GM21381 (cell line): ENCODE results near the gene GNAL.

Source experiments
- ATAC-seq: cut with Tn5 transposase; IDR thresholded peaks from one replicate; pipeline ENCODE4 v1.9.1; 2021; ENCODE audit warnings: mild to moderate bottlenecking, moderate library complexity; ENCODE audit not compliant: unreplicated experiment

Gene GNAL

DNA sequence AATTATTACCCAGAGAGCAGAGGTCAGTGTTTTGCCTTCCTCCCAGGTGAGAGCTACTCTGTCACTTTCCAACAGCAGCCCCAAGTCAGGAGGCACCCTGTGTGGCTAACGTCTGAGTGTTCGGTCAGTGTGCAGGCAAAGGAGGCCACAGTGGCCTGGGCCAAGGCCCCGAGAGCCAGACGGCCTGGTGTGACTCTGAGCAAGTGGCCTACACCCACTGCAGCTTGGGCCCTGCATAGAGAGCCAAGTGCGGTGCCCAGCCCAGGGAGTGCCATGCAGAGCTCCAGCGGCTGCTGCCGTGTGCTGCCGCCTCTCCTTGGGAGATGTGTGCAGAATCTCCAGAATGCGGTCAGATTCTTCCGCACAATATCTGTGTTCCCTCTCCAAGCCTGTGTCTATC is 70.4 kb downstream of the GNAL start:
- ATAC-seq, result no peak

DNA sequence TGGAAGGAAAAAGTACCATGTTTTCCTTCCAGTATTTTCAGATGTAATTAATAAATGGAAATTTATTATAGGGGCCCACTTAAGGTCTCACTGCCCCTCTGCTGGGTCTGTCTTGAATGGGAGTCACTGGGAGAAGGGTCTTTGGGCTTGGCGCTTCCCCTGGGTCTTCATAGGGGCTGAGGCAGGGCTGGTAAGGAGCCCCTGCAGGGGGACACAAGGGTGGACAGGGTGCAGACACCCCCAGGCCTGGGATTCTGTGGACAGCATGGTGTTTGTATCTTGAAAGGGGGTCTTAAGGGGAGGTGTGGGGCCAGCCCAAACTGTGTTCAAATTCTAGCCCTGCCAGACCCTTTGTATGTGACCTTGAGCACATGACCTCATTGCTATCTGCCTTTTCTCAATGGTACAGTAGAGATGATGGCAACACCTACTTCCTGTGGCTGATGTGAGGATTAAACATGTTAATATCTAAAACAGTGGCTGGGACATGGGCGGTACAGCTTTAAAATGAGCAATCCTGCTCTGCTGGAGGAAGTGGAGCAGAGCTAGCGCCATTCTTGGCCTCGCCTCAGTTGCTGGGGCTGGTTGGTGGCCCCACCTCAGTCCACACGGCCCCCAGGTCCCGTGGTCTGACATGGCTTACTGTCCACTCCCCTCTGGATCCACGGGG is 71.6 kb downstream of the GNAL start:
- no peak for ATAC-seq

DNA sequence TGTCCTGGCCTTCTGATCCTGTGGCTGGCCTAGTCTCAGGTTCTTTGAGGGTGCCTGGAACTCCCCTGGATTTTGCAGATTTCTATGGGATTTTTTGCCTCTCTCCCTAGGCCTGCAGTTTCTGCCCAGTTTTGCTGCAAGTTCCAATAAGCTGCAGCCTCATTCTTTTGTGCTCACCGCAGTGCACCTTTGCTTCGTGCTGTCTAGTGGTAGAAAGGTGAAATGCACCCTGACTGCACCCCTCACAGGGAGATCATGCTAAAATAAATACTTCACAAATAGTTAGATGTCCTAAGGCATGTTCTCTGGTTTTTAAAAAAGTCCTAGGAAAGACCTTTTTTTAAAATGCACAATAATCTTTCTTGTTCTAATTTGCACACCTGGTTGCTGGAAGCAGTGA is 72.5 kb downstream of the GNAL start:
- ATAC-seq, result no peak

DNA sequence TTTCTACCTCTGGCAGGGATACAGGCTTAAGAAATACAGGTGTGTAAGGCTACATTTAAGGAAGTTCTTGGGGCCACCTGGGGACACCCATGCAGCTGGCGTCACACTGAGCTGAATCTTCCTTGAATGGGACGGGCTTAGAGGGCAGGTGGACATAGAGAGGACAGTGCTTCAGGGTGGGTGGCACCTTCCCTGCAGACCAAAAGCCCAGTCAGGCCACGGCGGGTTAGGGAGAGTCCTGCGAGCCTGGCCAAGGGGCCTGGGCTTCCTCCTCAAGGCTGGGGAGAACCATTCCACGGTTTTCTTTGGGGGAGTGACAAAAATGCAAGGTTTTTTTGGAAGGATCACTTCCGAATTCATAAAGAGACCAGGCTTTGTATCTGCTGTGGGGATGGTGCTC is 73.4 kb downstream of the GNAL start:
- no peak for ATAC-seq

DNA sequence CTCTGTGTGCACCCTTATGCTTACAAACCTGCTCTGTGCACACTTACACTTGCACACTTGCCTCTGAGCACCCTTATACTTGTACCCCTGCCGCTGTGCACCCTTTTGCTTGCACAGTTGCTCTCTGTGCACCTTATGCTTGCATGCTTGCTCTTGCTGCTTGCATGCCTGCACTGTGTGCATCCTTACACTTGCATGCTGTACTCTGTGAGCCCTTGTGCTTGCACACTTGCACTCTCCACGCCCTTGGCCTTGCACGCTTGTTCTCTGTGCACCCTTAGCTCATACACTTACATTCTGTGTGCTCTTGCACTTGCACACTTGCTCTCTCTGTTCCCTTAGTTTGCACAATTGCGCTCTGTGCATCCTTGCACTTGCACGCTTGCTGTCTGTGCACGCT is 78.3 kb downstream of the GNAL start:
- no peak for ATAC-seq

DNA sequence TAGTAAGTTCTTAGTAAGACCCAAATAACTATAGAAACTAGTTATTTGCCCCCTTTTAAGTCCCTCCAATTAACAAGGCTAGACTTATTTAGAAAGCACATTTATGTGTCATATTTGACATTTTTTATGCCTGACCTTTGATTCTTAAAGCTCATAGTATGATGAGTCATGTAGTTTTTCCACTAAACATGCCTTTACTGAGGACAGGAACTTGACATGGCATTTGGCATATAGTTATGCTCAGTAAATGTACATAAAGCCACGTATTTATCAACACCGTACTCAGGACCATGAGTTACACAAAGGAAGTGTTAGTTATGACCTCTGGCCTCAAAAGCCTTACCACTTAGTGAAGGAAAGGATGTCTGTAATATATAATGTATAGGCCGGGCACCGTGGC is 78.9 kb downstream of the GNAL start:
- ATAC-seq, result no peak

DNA sequence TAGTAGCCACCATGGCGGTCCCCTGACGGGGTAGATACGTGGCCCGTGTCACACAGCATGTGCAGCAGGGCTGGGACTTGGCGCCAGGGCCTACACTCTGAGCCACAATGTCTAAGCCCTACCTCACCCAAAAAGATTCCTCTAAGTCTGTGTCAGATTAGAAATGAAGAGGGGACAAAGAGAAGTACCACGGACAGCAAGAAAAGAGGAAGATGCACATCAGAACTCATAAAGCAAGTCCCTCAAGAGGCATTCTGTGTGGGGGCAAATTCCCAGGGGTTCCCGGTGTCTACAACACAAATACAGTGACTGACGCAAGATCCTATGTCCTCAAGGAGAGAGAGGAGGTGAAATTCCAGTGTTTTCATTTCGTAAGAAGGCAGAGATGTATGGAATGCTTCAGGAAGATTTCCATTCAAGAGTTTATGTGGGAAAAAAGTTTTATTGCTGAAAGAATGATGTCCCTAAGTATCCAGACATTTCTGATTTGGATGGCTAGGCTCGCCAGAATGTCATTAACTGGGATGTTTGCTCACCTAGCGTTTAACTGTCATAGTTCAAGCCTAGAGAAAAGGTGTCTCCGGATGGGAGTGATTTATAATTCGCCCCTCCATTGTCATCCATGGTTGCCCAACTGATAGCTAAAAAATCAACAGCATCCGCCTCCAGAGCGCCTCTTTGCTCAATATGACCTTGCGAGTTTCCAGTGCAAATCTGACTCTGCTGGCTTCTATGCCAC is 86.5 kb downstream of the GNAL start:
- ATAC-seq, result no peak

DNA sequence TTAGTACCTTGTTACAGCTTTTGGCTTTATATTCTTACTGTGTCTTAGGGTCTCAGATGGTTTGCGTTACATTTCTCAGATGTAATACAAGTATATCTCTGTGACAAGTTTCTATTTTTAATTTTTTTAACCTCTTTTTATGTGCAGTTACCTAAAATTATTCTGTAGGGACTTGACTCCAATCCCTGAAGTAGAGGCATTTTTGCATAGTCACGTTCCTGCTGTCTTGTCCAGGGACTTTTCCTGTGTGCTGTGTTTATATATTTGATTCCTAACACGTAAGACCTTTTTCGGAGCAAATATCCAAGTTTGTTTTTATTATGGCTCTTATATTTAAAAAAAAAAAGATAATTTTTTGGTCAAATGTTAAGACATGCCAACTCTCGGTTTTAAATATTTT is 91.0 kb downstream of the GNAL start:
- no peak for ATAC-seq

DNA sequence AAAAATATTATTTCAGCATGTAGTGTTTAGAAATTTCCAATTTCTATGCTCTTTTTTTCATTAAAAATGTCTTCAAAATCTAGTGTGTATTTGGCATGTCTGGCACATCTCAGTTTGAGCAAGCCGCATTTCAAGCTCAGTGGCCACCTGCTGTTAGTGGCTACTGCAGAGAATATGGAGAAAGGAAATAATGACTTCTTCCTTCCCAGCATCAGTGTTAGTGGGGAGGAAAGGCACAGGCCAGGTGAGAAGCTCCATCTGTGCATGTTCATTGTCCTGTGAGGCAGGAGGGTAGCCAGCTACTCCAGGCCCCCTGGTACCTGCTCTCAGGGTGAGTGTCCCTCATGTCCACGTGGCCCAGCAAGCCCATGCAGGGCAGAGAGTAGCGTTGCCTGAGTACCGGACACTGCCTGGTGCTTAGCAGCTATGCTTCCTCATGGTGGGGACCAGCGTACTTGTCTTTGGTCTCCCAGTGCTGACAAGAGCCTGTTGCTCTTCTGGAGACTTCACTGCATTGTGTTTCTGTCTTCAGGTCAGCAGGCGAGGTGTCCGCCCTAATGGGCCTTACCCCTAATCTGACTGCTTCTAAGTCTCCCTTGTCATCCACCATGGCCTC is 94.8 kb downstream of the GNAL start:
- ATAC-seq, result no peak

DNA sequence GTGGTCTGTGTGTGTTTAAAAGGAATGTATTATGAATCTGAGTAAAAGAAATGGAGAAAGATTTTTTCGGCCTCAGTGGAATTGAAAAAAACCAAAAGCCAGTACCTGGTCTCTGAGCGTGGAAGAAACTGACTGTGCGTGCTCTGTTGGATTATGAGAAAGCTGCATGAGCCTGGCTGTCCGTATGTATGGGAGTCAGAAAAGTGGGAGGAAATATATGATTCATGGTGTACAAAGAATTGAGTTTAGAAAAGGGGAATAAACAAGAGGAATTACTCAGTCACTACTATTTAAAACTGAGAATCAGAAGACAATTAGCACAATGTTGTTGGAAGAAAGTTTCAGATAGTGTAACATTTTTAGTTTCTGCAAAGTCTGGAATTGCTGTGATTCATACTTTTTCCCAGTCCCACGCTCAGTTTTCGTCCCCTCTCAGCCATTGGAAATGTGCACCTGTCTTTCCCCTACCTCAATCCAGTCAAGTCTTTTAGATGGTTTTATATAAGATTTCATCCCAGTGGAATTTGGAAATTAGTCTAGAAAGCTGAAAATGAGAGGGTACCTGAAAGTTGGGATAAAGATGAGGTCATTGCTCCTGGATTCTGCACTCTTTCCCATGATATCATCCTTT is 95.7 kb downstream of the GNAL start:
- no peak for ATAC-seq

DNA sequence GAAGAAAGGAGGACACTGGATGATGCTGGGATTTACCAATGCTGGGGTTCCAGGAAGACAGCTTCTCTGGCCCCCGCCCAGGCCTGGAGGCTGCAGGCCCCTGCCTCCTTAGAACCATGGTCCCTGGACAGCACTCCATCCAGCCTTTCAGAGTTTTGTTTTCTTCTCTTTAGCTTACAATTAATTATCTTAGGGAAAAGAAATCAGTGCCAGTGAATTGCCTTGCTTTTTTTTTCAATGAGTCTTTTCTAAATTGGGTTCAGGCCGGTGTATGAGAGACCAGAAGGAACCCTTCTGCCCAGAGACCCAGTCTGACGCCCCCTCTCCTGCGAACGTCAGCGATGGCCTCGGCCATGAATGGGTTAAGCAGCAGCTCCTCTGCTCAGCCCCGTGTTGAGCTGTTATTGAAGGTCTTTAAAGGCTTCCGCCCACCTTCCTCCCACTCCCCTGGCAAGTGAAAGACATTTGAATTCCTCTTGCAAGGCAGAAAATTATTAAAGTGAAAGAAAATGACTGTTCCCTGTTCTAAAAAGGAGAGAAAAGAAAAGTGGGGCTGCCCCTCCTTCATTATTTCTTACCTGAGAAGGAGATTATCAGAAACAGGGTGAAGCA is 96.5 kb downstream of the GNAL start:
- no peak for ATAC-seq

DNA sequence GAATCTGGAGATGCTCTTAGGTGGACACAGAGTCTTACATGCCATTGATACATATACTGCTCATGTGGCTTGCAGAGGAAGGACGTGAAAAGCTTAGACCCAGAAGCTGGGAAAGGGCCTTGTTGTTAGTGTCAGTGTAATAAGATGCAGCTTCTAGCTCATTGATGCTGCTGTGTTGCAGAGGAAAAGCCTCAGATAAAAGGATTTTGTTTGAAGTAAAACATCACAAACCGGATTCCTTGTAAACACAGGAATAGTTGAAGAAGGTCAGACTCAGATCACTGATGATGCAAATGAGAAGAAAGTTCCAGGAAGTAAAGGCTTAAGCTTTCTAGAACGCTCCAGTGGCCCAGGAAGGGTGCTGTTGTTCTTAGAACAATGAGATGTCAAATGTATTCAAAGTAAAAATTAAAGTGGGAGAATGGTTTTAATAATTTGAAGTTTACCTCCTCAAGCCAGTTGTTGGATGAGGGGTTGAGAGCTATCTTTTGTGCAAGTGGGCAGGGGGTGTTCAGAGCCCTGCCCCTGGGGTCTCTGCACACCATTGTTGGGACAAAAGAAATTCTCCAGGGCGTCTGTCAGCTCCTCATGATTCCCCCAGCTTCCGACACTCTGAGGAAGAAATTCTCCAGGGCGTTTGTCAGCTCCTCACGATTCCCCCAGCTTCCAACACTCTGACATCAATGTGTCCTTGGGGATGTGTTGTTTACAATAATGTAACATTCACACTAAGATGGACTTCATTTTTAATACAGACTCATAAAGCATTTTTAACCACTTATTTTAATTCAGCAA is 100.8 kb downstream of the GNAL start:
- ATAC-seq, result no peak

DNA sequence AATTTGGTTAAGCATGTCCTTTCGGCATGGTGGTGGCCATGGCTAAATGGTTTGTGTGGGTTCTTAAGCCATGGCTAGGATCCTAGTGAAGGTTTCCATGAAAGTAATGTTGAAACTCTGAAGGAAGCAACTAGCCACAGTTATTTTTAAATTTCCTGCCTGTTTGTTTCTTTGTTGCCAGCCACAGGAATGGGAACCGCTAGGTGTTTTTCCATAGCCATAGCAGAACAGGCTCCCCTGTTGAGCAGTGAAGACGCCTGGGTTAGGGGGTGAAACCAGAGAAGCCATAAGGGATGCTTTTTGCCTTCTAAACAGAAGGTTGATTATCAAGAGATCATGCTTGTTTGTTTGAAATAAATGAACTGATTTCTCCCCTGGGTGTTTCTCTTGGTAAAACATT is 102.1 kb downstream of the GNAL start:
- ATAC-seq, result no peak

DNA sequence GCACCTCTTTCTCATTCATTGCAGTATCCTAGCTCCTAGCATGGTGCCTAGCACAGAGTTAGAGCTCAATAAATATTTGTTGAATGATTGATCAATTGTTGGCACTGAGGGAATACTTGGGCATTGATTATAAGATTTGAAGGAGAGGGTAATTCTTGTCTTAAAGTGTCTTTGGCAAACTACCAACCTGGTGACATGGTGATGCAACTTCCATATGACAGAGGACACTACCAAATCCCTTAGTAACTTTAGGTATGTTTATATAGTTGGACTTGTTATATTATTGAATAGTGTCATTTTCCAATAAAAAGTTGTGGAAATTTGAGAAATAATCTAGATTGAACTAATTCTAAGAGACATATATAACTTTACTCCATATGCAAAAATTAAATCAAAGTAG is 103.6 kb downstream of the GNAL start:
- no peak for ATAC-seq

DNA sequence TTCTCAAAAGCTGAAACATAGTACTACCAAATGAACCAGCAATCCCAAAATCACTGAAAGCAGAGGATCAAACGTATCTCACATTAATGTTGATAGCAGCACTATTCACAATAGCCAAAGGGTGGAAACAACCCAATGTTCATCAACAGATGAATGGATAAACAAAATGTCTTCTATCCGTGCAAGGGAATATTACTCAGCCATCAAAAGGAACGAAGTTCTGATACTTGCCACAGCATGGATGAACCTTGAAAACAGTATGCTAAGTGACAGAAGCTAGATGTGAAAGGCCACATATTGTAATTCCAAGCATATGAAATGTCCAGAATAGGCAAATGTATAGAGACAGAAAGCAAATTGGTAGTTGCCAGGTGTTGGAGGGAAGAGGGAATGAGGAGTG is 105.1 kb downstream of the GNAL start:
- ATAC-seq, result no peak

DNA sequence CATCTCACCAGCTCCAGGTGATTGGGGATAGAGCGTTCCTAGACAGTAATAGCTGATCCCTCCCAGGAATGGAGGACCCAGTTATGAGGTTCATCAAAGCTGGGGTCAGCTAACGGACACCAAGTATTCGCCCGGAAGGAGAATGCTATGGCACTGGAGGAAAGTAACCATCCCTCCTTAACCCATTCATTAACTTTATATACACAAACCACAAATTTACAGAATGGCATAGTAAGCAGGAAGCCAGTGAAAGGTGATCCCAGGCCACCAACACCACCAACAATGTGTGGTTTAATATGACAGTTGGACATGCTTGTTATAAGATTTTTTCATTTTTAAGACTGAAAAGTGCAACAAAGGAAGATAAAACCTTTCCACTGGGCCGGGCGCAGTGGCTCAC is 106.9 kb downstream of the GNAL start:
- ATAC-seq, result no peak

DNA sequence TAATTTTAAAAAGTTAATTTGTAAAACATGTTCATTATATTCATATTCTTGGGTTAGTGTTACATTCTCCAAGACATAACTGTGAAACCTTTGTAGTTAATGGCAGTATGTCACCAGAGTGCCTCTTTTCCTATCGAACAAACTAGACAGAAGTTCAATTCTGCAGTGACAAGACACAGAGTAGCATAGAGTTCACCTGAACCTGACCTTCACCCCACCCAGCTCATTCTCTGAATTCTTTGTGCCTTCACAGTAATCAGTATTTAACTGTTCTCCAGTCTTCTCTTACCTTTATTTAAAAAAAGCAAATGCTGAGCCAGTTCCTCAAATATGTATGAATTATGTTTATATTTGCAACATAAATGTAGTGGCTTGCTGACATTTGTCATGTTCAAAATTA is 109.2 kb downstream of the GNAL start:
- ATAC-seq, result no peak

DNA sequence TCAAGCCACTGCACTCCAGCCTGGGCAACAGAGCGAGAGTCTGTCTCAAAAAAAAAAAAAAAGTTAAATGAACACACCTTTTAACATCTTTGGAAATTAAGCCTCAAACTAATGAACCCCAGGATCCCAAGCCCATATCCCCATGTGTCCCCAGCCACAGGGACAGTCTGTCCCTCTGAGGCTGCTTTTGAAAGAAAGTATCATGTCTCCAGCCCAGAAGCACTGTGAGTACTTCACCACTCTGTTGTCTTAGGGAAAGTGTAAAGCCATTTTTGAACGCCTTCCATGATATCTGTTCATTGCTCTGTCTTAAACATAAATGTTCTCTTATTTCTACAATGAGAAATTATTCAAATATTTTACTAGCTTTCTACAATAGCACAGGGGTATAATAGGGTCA is 110.0 kb downstream of the GNAL start:
- no peak for ATAC-seq

DNA sequence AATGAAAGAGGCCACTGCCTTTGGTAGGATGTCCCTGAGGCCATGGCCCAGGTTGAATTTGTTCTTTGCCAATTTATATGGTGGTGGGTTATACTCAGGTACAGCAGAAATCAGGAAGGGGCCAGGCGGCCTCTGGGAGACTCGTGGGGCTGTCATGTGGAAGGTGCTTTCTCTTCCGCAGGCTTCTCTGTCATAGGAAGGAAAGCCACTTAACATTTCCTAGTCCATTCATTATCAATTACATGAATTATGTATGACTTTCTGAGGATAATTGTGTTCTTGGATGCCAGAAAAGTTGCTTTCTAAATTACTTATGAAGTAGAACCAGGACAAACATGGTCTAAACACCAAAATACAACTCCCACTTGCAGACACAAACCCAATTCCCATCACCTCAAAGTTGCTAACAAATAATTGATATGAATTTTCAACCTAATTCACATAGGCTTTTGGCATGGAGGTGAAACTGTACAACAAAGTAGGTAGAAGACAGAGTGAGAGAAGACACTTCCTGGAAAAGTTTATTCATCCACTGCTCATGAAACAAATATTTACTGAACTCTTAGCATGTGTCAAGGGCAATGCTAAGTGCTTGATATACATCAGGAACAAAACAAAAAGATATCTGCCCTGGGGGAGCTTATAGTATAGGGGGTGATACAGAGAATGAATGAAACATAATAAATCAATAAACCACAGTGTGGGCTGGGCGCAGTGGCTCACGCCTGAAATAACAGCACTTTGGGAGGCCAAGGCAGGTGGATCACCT is 111.7 kb downstream of the GNAL start:
- ATAC-seq, result no peak

DNA sequence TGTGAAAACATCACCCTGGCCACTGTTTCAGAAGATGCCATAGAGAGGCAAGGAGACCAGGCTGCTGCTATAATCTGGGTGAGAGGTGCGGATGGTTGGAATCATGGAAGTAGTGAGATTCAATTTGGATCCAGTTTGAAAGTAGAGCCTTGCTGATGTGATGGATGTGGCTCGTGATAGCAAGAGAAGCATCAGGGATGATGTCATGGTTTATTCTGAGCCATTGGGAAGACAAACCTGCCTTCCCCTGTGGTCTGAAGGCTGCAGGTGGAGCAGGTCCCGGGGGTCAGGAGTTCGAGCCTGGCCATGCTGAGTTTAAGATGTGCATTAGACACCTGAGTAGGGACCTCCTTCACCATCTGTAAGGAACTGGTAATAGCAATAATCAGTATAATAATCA is 112.5 kb downstream of the GNAL start:
- no peak for ATAC-seq
